HEK293 (cell line): Measurements from ENCODE around the gene WDR89.
A peak's percentile ranks its signal among the peaks of the same experiment; 100 is the strongest.

Experiments used
- CTCF ChIA-PET: fragments of 350-600 bp; formaldehyde crosslinking; extraction: SDS; loops from one replicate; lab custom pipeline; 2021; ENCODE audit warnings: antibody characterized with exemption; lab: Yijun Ruan, JAX
- POLR2A ChIA-PET: fragments of 300-600 bp; formaldehyde crosslinking; extraction: SDS; loops from one replicate; lab custom pipeline; 2020; ENCODE audit warnings: antibody characterized with exemption, inconsistent platforms; lab: Yijun Ruan, JAX
- H3K27ac ChIP-seq: fragments of 200-500 bp; sonication (Bioruptor generic); 2 replicates; pipeline ENCODE4 v1.5.1; 2014; ENCODE audit warnings: low read depth, low read length, control low read depth, inconsistent platforms; ENCODE audit errors: extremely low read depth
- H3K36me3 ChIP-seq, 2 experiments: fragments of 200-500 bp in 1 of 2; sonication (Bioruptor generic) in 1 of 2; 1 replicate in 1 of 2; 2 replicates in 1 of 2; pipeline ENCODE4 v1.5.1; 2014 to 2017; ENCODE audit warnings: inconsistent platforms in 2 of 2, low read length in 2 of 2; ENCODE audit not compliant: control insufficient read depth in 2 of 2, insufficient read depth in 1 of 2
- H3K4me1 ChIP-seq: fragments of 200-500 bp; sonication (Bioruptor generic); 2 replicates; pipeline ENCODE4 v1.5.1; 2014; ENCODE audit warnings: mild to moderate bottlenecking, low read length, inconsistent platforms; ENCODE audit not compliant: control insufficient read depth, insufficient read depth
- H3K4me3 ChIP-seq: 2 replicates; pipeline ENCODE4 v1.5.1; 2011; ENCODE audit warnings: low read depth, mild to moderate bottlenecking, control low read depth, low read length, moderate library complexity
- H3K9me3 ChIP-seq: fragments of 200-500 bp; sonication (Bioruptor generic); 2 replicates; pipeline ENCODE4 v1.5.1; 2014; ENCODE audit warnings: low read depth, low read length, inconsistent platforms; ENCODE audit not compliant: control insufficient read depth, insufficient read depth
- BCL6B ChIP-seq: fragments of 450-650 bp; formaldehyde crosslinking; IDR thresholded peaks from 2 replicates; pipeline ENCODE4 v1.5.1; 2017; ENCODE audit warnings: missing biosample characterization, missing genetic modification characterization
- FEZF1 ChIP-seq: fragments of 450-650 bp; formaldehyde crosslinking; IDR thresholded peaks from 2 replicates; pipeline ENCODE4 v1.5.1; 2016; ENCODE audit warnings: missing biosample characterization, missing genetic modification characterization
- KLF10 ChIP-seq: fragments of 450-650 bp; IDR thresholded peaks from 2 replicates; pipeline ENCODE4 v1.5.1; 2018; ENCODE audit warnings: missing biosample characterization, mild to moderate bottlenecking, missing genetic modification characterization
- KLF7 ChIP-seq: fragments of 450-650 bp; formaldehyde crosslinking; IDR thresholded peaks from 2 replicates; pipeline ENCODE4 v1.5.1; 2016; ENCODE audit warnings: missing biosample characterization, missing genetic modification characterization, borderline replicate concordance
- KLF8 ChIP-seq: fragments of 450-650 bp; formaldehyde crosslinking; IDR thresholded peaks from 2 replicates; pipeline ENCODE4 v1.5.1; 2016; ENCODE audit warnings: missing biosample characterization, missing genetic modification characterization
- OVOL3 ChIP-seq: fragments of 450-650 bp; formaldehyde crosslinking; IDR thresholded peaks from 2 replicates; pipeline ENCODE4 v1.5.1; 2016; ENCODE audit warnings: missing biosample characterization, missing genetic modification characterization
- PRDM1 ChIP-seq: fragments of 450-650 bp; formaldehyde crosslinking; IDR thresholded peaks from 2 replicates; pipeline ENCODE4; 2016; ENCODE audit warnings: missing biosample characterization, missing genetic modification characterization
- SETDB1 ChIP-seq: IDR thresholded peaks from one replicate; pipeline ENCODE4 v1.6.1; 2017; ENCODE audit warnings: mild to moderate bottlenecking, low read length, moderate library complexity, mixed read lengths; ENCODE audit not compliant: insufficient read length
- SP3 ChIP-seq: fragments of 450-650 bp; formaldehyde crosslinking; IDR thresholded peaks from 2 replicates; pipeline ENCODE4 v1.5.1; 2016; ENCODE audit warnings: missing biosample characterization, missing genetic modification characterization
- ZBTB6 ChIP-seq: fragments of 450-650 bp; formaldehyde crosslinking; IDR thresholded peaks from 2 replicates; pipeline ENCODE4 v1.5.1; 2017; ENCODE audit warnings: missing biosample characterization, missing genetic modification characterization
- ZFP37 ChIP-seq: fragments of 450-650 bp; formaldehyde crosslinking; IDR thresholded peaks from 2 replicates; pipeline ENCODE4 v1.5.1; 2016; ENCODE audit warnings: missing biosample characterization, missing genetic modification characterization
- ZFP69B ChIP-seq: fragments of 450-650 bp; formaldehyde crosslinking; IDR thresholded peaks from 2 replicates; pipeline ENCODE4 v1.5.1; 2016; ENCODE audit warnings: missing biosample characterization, missing genetic modification characterization
- ZNF223 ChIP-seq: fragments of 450-650 bp; formaldehyde crosslinking; IDR thresholded peaks from 2 replicates; pipeline ENCODE4 v1.5.1; 2016; ENCODE audit warnings: missing biosample characterization, missing genetic modification characterization
- ZNF280D ChIP-seq: fragments of 450-650 bp; formaldehyde crosslinking; IDR thresholded peaks from 2 replicates; pipeline ENCODE4 v1.5.1; 2016; ENCODE audit warnings: missing biosample characterization, missing genetic modification characterization
- ZNF433 ChIP-seq: fragments of 450-650 bp; formaldehyde crosslinking; IDR thresholded peaks from 2 replicates; pipeline ENCODE4 v1.5.1; 2016; ENCODE audit warnings: missing biosample characterization, missing genetic modification characterization, low read depth
- ZNF518A ChIP-seq: fragments of 450-650 bp; formaldehyde crosslinking; conservative IDR thresholded peaks from 2 replicates; pipeline ENCODE4 v1.5.1; 2016; ENCODE audit warnings: low read depth, missing biosample characterization, missing genetic modification characterization
- ZNF521 ChIP-seq: fragments of 450-650 bp; formaldehyde crosslinking; IDR thresholded peaks from 2 replicates; pipeline ENCODE4 v1.5.1; 2017; ENCODE audit warnings: missing biosample characterization, mild to moderate bottlenecking, missing genetic modification characterization
- ZNF560 ChIP-seq: fragments of 450-650 bp; formaldehyde crosslinking; IDR thresholded peaks from 2 replicates; pipeline ENCODE4 v1.5.1; 2017; ENCODE audit warnings: missing biosample characterization, missing genetic modification characterization, borderline replicate concordance
- ZNF830 ChIP-seq: fragments of 450-650 bp; IDR thresholded peaks from 2 replicates; pipeline ENCODE4 v1.5.0; 2018; ENCODE audit warnings: missing biosample characterization, missing genetic modification characterization, low read depth, mild to moderate bottlenecking, moderate library complexity
- ZSCAN18 ChIP-seq: fragments of 450-650 bp; formaldehyde crosslinking; IDR thresholded peaks from 2 replicates; pipeline ENCODE4 v1.5.1; 2016; ENCODE audit warnings: missing biosample characterization, missing genetic modification characterization

The WDR89 gene

GRCh38 chr14:63678536-63678935 is 36.9 kb upstream of the WDR89 start:
- H3K4me3 ChIP-seq: no peak overlapping the region
- H3K27ac ChIP-seq: no peak overlapping the region
- CTCF ChIA-PET: interaction anchor here (0.5 to 1.0 kb wide), 3 partner anchors 92 to 475 kb away, joined by 3 to 4 read pairs (median 3); no protein-coding TSS in a partner anchor
- H3K36me3 ChIP-seq: no peaks in the 10 kb centered on the region; a peak in 1 of 3 replicates
- H3K9me3 ChIP-seq: no peaks in the 10 kb centered on the region
- H3K4me1 ChIP-seq: peaks cover 25% of the 10 kb centered on the region
- TF ChIP-seq ZNF560 (no peak), ZNF280D (tag by site-specific recombination) (no peak), ZNF521 (no peak), KLF10 (tag by site-specific recombination) (no peak), ZBTB6 (tag by site-specific recombination) (no peak), BCL6B (tag by site-specific recombination) (no peak), KLF8 (tag by site-specific recombination) (no peak), SP3 (no peak), KLF7 (no peak), ZNF433 (tag by site-specific recombination) (no peak), OVOL3 (no peak), FEZF1 (tag by site-specific recombination) (no peak), ZFP69B (no peak)
- POLR2A ChIA-PET: no interaction called here

- Histone ChIP-seq H3K9me3 (no peaks in the 10 kb centered on the region), H3K36me3 (no peaks in the 10 kb centered on the region; a peak in 1 of 3 replicates), H3K27ac (no peak overlapping the region), H3K4me1 (peaks cover 23% of the 10 kb centered on the region), H3K4me3 (no peak overlapping the region)
- ChIA-PET CTCF (interaction anchor here (0.5 to 1.0 kb wide), 3 partner anchors 92 to 474 kb away, joined by 3 to 4 read pairs (median 3); no protein-coding TSS in a partner anchor), POLR2A (interaction anchor here (0.8 kb wide), 1 partner anchor 135 kb away, joined by 3 read pairs; the partner anchor contains the start of gene PPP2R5E)
- TF ChIP-seq ZNF518A (tag by site-specific recombination) (no peak), ZSCAN18 (tag by site-specific recombination) (no peak), PRDM1 (tag by site-specific recombination) (peak; percentile 80), SETDB1 (no peak), ZNF223 (tag by site-specific recombination) (no peak), ZFP37 (no peak), ZNF830 (no peak), ZFP69B (0 out of 2 replicates have a peak, but pooled peaks have one; percentile 20)
Measured at GRCh38 chr14:63677891-63678379, 36.3 kb upstream of the WDR89 start.
